ENCODE data around the gene IL16. TPM values are rescaled to one million over a fixed set of nuclear protein-coding genes. Genes with fewer than 3 reads are reported as not detected.

The IL16 gene
- polyA plus RNA-seq, 5 donors = 11.3 to 15.3 (median 14.2) TPM

Other genes with a start within 250 kb of the IL16 start
- 10 to 100 TPM; 37.1 to 44.5 (median 43.4) TPM for gene MESD, start 207.1 kb upstream of the IL16 start, polyA plus RNA-seq (ENCODE audit: insufficient read depth in 1 of 5, insufficient read length in 5 of 5, low replicate concordance in 1 of 5)
- gene TLNRD1, start 196.0 kb upstream of the IL16 start, polyA plus RNA-seq (ENCODE audit: insufficient read depth in 1 of 5, insufficient read length in 5 of 5, low replicate concordance in 1 of 5) = 10 to 100 TPM; 10.8 to 20.7 (median 14.3) TPM
- 1 to 10 TPM; 2.2 to 7.3 (median 6.3) TPM for gene CFAP161, start 62.6 kb upstream of the IL16 start, polyA plus RNA-seq (ENCODE audit: insufficient read depth in 1 of 5, insufficient read length in 5 of 5, low replicate concordance in 1 of 5)
- gene STARD5, start 127.3 kb downstream of the IL16 start, polyA plus RNA-seq (ENCODE audit: insufficient read depth in 1 of 5, insufficient read length in 5 of 5, low replicate concordance in 1 of 5) = 1 to 10 TPM; 4.2 to 6.1 (median 4.8) TPM
- under 1 TPM; 0.13 to 0.26 (median 0.22) TPM for gene TMC3, start 177.3 kb downstream of the IL16 start, polyA plus RNA-seq (ENCODE audit: insufficient read depth in 1 of 5, insufficient read length in 5 of 5, low replicate concordance in 1 of 5)

Data from right lung (tissue), 5 donors.